K562 (cell line): Measurements from ENCODE around the gene ENTR1. TPM values are rescaled to one million over a fixed set of nuclear protein-coding genes. Genes with fewer than 3 reads are reported as not detected.

Experiments used
- ATF3 ChIP-seq, 2 experiments: fragments of 450-650 bp in 1 of 2; sonication (generic) in 1 of 2; formaldehyde crosslinking in 1 of 2; IDR thresholded peaks in 1 of 2; conservative IDR thresholded peaks in 1 of 2; 2 replicates each; pipeline versions ENCODE4 v1.6.1 to v1.8.1; 2016 to 2023; ENCODE audit warnings: mild to moderate bottlenecking in 2 of 2, moderate library complexity in 2 of 2, inconsistent platforms in 1 of 2, missing genetic modification reagents in 1 of 2
- CXXC5 ChIP-seq: fragments of 250-450 bp; sonication (Bioruptor Pico); IDR thresholded peaks from 2 replicates; pipeline ENCODE4 v1.8.0; 2022; ENCODE audit warnings: inconsistent platforms, mild to moderate bottlenecking, moderate library complexity
- HDAC2 ChIP-seq: fragments of 450-650 bp; IDR thresholded peaks from 2 replicates; pipeline ENCODE4 v1.6.1; 2016; ENCODE audit warnings: mild to moderate bottlenecking
- IRF1 ChIP-seq: sonication (generic); formaldehyde crosslinking; IDR thresholded peaks from 2 replicates; pipeline ENCODE4 v1.8.0; 2022; ENCODE audit warnings: missing genetic modification reagents, mild to moderate bottlenecking, borderline replicate concordance
- IRF9 ChIP-seq: fragments of 450-650 bp; IDR thresholded peaks from 2 replicates; pipeline ENCODE4 v1.6.1; 2016; ENCODE audit warnings: missing biosample characterization, missing genetic modification characterization
- KDM4B ChIP-seq, 2 experiments: fragments of 450-650 bp in 1 of 2; sonication (generic) in 1 of 2; IDR thresholded peaks; 2 replicates each; pipeline ENCODE4 v1.6.1; 2016 to 2017; ENCODE audit warnings: borderline replicate concordance in 2 of 2, antibody characterized with exemption in 1 of 2, low read depth in 1 of 2, mild to moderate bottlenecking in 1 of 2
- KLF6 ChIP-seq: fragments of 250-450 bp; sonication (Bioruptor Pico); IDR thresholded peaks from 2 replicates; pipeline ENCODE4 v1.4.0; 2020; ENCODE audit warnings: mild to moderate bottlenecking, moderate library complexity, borderline replicate concordance
- MECOM ChIP-seq: fragments of 250-450 bp; sonication (Bioruptor Pico); IDR thresholded peaks from 2 replicates; pipeline ENCODE4 v1.8.0; 2022; ENCODE audit warnings: inconsistent platforms
- NFRKB ChIP-seq: fragments of 450-650 bp; IDR thresholded peaks from 2 replicates; pipeline ENCODE4 v1.6.1; 2016; ENCODE audit warnings: low read depth
- RFX5 ChIP-seq: IDR thresholded peaks from 2 replicates; pipeline ENCODE4 v1.6.1; 2011; ENCODE audit warnings: low read depth, mild to moderate bottlenecking, improper control_type of control experiment, low read length
- SIN3A ChIP-seq, 2 experiments: fragments of 150-350 bp in 1 of 2; IDR thresholded peaks; 2 replicates each; pipeline ENCODE4 v1.6.1; 2011 to 2016; ENCODE audit warnings: borderline replicate concordance in 2 of 2, low read depth in 2 of 2, low read length in 2 of 2, mild to moderate bottlenecking in 2 of 2, moderate library complexity in 2 of 2; ENCODE audit not compliant: control insufficient read depth in 1 of 2
- U2AF1 ChIP-seq: fragments of 200-400 bp; formaldehyde crosslinking; optimal IDR thresholded peaks from 2 replicates; pipeline ENCODE3; 2017; ENCODE audit warnings: mild to moderate bottlenecking, low read depth, low read length, moderate library complexity
- UBTF ChIP-seq, 2 experiments: IDR thresholded peaks; 2 replicates each; pipeline ENCODE4 v1.6.1; 2012; ENCODE audit warnings: improper control_type of control experiment in 2 of 2, low read depth in 2 of 2, low read length in 2 of 2, borderline replicate concordance in 1 of 2
- ZBTB33 ChIP-seq: sonication (generic); formaldehyde crosslinking; IDR thresholded peaks from 2 replicates; pipeline ENCODE4 v1.8.1; 2023; ENCODE audit warnings: mild to moderate bottlenecking, missing genetic modification reagents
- ZFP91 ChIP-seq: sonication (generic); formaldehyde crosslinking; IDR thresholded peaks from 2 replicates; pipeline ENCODE4 v1.8.0; 2022; ENCODE audit warnings: mild to moderate bottlenecking, missing genetic modification reagents
- ZNF134 ChIP-seq: fragments of 250-450 bp; sonication (Bioruptor Pico); conservative IDR thresholded peaks from 2 replicates; pipeline ENCODE4 v1.4.0; 2020
- polyA plus RNA-seq, 8 experiments: library from polyadenylated mRNA; depleted of rRNA in 4 of 8; stranded (reverse) in 5 of 8; unstranded in 3 of 8; fragments of >200 nt; fragmentation: Nextera tagmentation in 2 of 8; fragmentation: Illumina TruSeq in 1 of 8; extraction: Ambion mirVana in 2 of 8; extraction: Trizol in 1 of 8; gene quantifications; 2 replicates each; pipeline versions ENCODE4 v1.2.1 to v1.2.3, GENCODE V29; 2011 to 2014; ENCODE audit warnings: inconsistent platforms in 1 of 8, missing spikeins in 1 of 8
- total RNA-seq, 7 experiments: library from RNA; depleted of rRNA in 6 of 7; stranded (reverse); fragments of >200 nt in 6 of 7; fragmentation: Illumina TruSeq in 2 of 7; extraction: Trizol in 2 of 7; gene quantifications; 2 replicates each; pipeline versions ENCODE4 v1.2.1 to v1.2.3, GENCODE V29; 2011 to 2021; ENCODE audit warnings: low replicate concordance in 1 of 7

Gene ENTR1
- total and polyA plus RNA-seq, 9 of the 15 experiments (the other 6 are each of a cell fraction or from before 2014, with no cell fraction given) = 6.7 to 106 (median 72.6) TPM

GRCh38 chr9:136372561-136373299, 37.7 kb downstream of the ENTR1 start (continued):
- TF ChIP-seq UBTF (IDR thresholded peaks at IDR 0.05; ENCODE audit: borderline replicate concordance in 1 of 2, low read depth in 2 of 2, low read length in 2 of 2) (peak in 1 of 2 experiments; percentile 59; a peak in 1 of 4 replicates), U2AF1 (no peak), CXXC5 (CRISPR knock-in tag) (peak; percentile 58), HDAC2 (peak; percentile 67), SIN3A (IDR thresholded peaks at IDR 0.05; ENCODE audit: borderline replicate concordance in 2 of 2, control insufficient read depth in 1 of 2, low read depth in 2 of 2, low read length in 2 of 2) (peak; percentile 4 to 90; a peak in 2 of 4 replicates), ATF3 (IDR thresholded peaks at IDR 0.05) (peak; percentile 100), ATF3 (CRISPR knock-in tag; conservative IDR thresholded peaks at IDR 0.05) (peak; percentile 98), ZFP91 (CRISPR knock-in tag) (no peak), IRF1 (CRISPR knock-in tag) (peak; percentile 64; the same call in 1 of the 2 replicates), IRF9 (tag) (peak; percentile 71; the same call in 1 of the 2 replicates), NFRKB (peak; percentile 42; the same call in 1 of the 2 replicates), KDM4B (IDR thresholded peaks at IDR 0.05; ENCODE audit: borderline replicate concordance in 2 of 2, low read depth in 1 of 2) (peak in 1 of 2 experiments; percentile 8; a peak in 1 of 4 replicates), ZNF134 (CRISPR knock-in tag) (peak; percentile 94), RFX5 (no peak), KLF6 (CRISPR knock-in tag) (no peak), MECOM (CRISPR knock-in tag) (no peak), ZBTB33 (CRISPR knock-in tag) (peak; percentile 47; the same call in 1 of the 2 replicates)
